D341Med (cell line): Measurements from ENCODE around the gene INSL6.
"Not testable (repeated sequence)": the region's sequence is repeated elsewhere in the genome, so short reads cannot be mapped to it uniquely, and the experiment has no call there.

Experiments used
- DNase-seq: peaks from one replicate; pipeline ENCODE4 v3.0.0; 2012; ENCODE audit warnings: low spot score

The INSL6 gene

GRCh38 chr9:5185220-5185840, at the start of gene INSL6:
INSL6 (minus strand) TSS chr9:5185639; CDS start chr9:5185602, 37 bp downstream.
- peak; percentile 20 for DNase-seq

DNA sequence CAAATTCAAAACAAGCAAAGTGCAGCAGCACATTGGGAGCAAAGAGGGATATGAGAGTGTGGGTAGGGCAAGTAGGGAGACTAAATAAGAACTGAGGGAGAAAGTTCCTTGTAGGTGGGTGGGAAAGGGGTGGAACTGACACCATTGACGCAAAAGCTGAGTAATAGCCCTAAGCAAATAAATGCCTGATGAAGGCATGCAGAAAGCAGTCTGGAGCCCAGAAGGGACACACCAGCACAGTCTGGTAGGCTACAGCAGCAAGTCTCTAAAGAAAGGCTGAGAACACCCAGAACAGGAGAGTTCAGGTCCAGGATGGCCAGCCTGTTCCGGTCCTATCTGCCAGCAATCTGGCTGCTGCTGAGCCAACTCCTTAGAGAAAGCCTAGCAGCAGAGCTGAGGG, 45.8 kb upstream of the INSL6 start, which contains the start of gene INSL4:
INSL4 (plus strand) TSS at position 208 of the 400 bp plus-strand sequence; CDS start at position 313, 105 bp downstream.
- DNase-seq, result no peak

DNA sequence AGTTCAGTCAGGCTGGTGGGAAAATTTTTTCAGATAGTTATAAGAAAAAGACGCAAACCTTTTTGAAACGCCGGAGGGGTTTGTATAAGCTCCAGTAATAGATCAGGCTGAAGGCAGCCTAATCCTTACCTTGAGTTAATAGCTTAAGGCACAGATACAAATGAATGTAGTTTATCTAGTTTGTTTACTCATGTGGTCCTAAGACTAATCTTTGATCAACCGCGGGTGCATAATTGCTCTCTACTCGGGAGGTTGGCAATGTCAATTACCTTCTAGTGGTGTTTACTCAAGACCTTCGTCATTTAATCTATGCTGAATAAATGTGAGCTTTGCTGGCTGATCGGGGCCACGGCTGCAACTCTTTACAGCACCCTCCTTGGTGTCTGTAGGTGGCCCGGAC, 45.1 kb upstream of the INSL6 start:
- no peak for DNase-seq

DNA sequence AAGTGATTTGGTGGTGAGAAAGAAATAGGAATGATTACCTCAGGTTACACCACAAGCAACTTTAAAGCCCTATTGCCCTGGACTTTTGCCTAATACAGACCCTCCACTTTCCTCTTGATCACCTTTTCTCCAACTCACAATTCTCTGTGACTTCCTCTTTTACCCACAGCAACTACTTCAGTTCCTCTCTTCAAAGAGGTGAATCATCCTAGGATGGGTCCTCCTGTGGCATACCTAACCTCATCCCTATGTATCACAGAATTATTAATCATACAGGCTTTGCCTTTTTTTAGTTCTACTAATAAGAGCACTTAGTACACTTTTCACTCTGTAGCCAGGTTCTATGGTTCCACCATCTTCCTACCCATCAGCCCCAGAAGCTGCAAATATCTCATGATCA, 19.6 kb upstream of the INSL6 start:
- no peak for DNase-seq

GRCh38 chr9:5195463-5195862, 10.0 kb upstream of the INSL6 start:
- no peak for DNase-seq

GRCh38 chr9:5193345-5193744, 7.9 kb upstream of the INSL6 start:
- DNase-seq, result no peak

GRCh38 chr9:5191985-5192384, 6.5 kb upstream of the INSL6 start:
- no peak for DNase-seq

DNA sequence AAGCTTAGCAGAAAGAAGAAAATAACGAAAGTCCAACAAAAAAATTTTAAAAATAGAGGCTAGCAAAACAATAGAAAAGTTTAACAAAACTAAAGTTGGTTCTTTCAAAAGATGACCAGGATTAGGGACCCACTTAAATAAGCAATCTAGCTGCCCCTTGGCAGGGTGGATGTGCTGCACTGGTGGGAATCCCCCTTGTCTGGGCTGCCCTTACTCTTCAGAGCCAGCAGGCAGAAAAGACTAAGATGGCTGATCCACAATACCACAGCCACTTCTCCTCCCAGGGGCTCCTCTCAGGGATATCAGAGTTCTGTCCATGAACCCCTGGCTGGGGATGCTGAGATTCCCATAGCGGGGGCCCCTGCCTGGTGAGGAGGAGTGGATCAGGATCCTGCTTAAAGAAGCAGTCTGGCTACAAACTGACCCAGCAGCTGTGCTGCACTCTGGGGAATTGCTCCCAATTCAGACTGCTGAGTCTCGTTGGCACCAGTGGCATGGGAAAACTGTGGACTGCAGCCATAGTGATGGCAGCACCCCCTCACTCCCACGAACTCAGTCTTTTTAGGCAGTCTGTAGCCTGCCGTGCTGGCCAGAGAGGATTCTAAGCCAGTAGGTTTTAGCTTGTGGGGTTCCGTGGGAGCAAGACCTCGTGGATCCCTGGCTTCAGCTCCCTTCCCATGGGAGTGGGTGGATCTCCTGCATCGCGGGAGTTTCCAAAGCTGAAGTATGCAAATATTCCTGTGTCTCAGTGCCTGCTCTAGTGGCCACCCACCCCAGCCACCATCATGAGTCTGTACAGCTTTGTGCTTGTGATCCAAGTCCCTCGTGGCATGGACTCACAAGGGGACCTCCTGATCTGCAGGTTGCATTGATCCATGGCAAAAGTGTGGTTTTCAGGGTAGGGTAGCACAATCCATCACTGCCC, 2.9 kb upstream of the INSL6 start:
- DNase-seq, result no peak

GRCh38 chr9:5186416-5187169, 1.2 kb upstream of the INSL6 start:
- peak; percentile 74 for DNase-seq

DNA sequence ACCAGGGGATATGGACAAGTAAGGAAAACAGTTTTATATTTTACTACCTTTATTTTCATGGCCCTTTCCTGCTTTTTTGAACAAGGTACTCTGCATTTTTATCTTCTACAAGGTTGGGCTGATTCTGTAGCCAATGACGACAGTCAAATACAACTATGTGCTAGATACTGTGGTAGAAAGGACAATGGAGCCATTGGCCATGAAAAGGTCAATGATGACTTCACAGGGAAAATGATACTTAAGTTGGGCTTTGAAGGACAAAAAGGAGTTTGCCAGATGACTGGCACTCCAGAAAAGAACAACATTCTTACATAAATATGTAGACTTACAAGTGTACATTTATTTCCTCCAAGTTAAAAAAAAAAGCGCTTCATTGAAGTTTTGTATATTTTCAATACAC, 663 bp downstream of the INSL6 start:
- no peak for DNase-seq

DNA sequence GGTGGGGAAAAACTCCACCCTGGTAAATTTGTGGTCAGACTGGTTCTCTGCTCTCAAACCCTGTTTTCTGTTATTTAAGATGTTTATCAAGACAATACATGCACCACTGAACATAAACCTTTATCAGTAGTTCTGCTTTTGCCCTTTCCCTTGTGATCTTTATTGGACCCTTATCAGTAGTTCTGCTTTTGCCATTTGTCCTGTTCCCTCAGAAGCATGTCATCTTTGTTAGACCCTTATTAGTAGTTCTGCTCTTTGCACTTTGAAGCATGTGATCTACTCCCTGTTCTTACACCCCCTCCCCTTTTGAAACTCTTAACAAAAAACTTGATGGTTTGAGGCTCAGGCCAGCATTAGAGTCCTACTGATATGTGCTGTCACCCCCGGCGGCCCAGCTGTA, 4.8 kb downstream of the INSL6 start:
- DNase-seq, result not testable (repeated sequence)

DNA sequence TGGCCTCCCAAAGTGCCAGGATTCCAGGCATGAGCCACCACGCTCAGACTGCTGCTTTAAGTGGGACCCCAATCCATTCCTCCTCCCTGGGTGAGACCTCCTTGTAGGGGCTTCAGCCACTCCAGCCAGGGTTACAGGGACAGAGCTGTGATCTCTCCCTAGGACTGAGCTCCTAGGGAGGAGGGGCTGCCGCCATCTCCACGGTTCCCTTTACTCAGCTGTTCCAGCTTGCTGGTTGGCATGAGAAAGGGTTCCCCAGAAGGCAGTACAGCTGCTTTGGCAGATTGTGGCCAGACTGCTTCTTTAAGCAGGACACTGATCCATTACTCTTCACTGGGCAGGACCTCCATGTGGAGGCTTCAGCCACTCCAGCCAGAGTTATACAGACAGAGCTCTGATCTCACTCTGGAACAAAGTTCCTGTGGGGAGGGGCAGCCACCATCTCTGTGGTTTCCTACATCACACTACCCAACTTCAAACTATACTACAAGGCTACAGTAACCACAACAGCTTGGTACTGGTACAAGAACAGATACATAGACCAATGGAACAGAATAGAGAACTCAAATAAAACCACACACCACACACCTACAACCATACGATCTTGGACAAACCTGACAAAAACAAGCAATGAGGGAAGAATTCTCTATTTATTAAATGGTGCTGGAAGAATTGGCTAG, 7.2 kb downstream of the INSL6 start:
- no peak for DNase-seq

DNA sequence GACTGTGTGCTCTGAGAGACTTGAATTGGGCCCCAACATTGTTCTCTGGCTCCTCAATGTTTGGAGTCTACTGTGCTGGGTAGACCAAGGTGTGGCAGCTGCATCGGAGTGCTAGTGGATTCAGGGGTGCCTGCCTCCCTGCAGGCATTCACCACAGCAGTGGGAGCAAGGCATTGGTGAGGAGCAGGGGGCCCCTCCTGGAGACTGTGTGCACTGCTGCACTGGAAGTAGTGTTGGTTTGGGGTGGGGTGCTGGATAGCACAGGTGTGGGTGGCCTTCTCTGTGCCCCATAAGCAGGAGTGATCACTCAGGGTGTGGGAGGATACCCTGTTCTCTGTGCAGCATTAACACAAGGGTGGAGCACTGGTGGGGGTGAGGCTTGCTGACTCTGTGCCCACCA, 39.2 kb downstream of the INSL6 start:
- DNase-seq, result no peak

DNA sequence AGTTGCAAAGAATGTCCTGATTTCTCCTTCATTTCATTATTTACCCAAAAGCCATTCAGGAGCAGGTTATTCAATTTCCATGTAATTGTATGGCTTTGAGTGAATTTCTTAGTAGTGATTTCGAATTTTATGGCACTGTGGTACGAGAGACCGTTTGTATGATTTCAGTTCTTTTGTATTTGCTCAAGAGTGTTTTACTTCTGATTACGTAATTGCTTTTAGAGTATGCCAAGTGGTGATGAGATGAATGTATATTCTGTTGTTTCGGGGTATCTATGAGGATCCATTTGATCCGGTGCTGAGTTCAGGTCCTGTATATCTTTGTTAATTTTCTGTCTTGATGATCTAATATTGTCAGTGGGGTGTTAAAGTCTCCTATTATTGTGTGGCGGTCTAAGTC, 41.2 kb downstream of the INSL6 start:
- DNase-seq, result no peak

DNA sequence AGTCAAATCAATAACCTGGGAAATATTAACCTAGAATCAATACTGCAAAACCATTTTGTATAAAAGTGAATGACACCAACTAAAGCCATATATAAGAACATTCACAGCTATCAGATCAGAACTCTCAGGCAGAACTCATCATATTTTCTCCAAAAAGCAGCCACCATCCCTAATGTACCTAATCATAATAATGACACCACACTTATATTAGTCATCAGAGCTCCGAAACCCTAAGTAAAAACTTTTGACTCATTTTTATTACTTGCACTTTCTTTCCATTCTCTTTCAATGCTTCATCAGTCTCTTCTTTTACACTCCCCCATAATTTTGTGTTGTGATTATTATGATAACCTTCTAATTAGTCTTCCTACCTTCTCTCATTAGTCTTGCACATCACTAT, 45.3 kb downstream of the INSL6 start:
- no peak for DNase-seq

DNA sequence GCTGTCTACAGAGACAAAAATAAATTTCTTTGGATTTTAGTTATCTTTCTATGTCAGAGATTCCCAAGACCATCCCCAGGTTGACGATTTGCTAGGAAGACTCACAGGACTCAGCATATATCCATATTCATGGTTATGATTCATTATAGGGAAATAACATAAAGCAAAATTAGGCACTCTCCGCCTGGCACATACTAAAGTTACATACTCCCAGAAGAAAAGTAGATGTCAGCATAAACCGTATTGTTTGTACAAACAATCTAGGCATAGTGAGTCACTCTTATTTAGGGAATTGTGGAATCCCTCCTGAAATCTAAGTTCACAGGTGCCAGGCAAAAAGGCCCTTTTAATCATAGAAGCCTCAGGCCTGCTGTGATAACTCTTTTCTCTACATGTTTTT, 62.9 kb downstream of the INSL6 start:
- no peak for DNase-seq

DNA sequence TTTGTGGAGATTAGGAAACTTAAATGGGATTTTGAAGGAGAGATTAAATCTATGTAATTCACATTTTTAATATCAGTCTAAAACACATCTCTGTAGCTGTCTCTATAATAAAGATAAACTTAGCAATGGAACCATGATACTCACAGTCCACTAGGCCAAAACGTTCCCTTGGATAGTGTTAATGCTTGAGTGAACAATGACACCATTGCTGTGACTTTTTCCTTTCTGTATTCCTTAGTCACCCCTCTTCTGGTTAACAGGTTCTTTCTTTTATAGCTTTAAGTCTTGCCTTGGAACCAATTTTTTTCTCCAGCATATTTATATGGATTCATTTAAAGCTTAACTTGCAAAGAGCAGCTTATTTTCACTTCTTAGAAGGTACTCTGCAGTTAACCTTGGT, 63.3 kb downstream of the INSL6 start:
- no peak for DNase-seq

- DNase-seq, result peak; percentile 8
Observed at GRCh38 chr9:5113994-5114748, 71.3 kb downstream of the INSL6 start.
